Left lung (tissue), 10 donors: ENCODE data around the gene ZDHHC8. TPM values are rescaled to one million over a fixed set of nuclear protein-coding genes. Genes with fewer than 3 reads are reported as not detected.

Experiments
- ATAC-seq: fragments of 200-7000 bp; cut with Tn5 transposase; one replicate; pipeline ENCODE4 v1.9.1; 2020; ENCODE audit warnings: moderate library complexity
- DNase-seq, 4 donors: peaks; one replicate each; pipeline ENCODE4 v3.0.0-alpha.2; 2013 to 2020
- H3K27ac ChIP-seq, 2 donors: fragments of 200-600 bp; sonication (generic) in 1 of 2; one replicate each; pipeline versions ENCODE4 v1.5.0 to v1.8.0; 2020 to 2021
- H3K27me3 ChIP-seq, 2 donors: fragments of 200-600 bp; sonication (generic) in 1 of 2; one replicate each; pipeline versions ENCODE4 v1.5.0 to v1.8.0; 2020 to 2021
- H3K36me3 ChIP-seq, 2 donors: fragments of 200-600 bp; sonication (generic) in 1 of 2; one replicate each; pipeline versions ENCODE4 v1.5.0 to v1.8.0; 2020 to 2021
- H3K4me1 ChIP-seq, 2 donors: fragments of 200-600 bp; one replicate each; pipeline ENCODE4 v1.8.0; 2021
- H3K4me3 ChIP-seq, 2 donors: fragments of 200-600 bp; sonication (generic) in 1 of 2; one replicate each; pipeline versions ENCODE4 v1.5.0 to v1.8.0; 2020 to 2021; ENCODE audit warnings: mild to moderate bottlenecking in 1 of 2
- H3K9me3 ChIP-seq, 2 donors: fragments of 200-600 bp; sonication (generic) in 1 of 2; one replicate each; pipeline versions ENCODE4 v1.5.0 to v1.8.0; 2020 to 2021
- CTCF ChIP-seq, 2 donors: fragments of 200-600 bp; sonication (generic) in 1 of 2; IDR thresholded peaks; one replicate each; pipeline versions ENCODE4 v1.5.0 to v1.8.0; 2021; ENCODE audit warnings: antibody characterized with exemption in 2 of 2
- intact Hi-C, 2 donors: fragments of 100-400 bp; cut with DNase I; formaldehyde crosslinking; loops; one replicate each; pipeline versions ENCODE4 v1.11.2 to v1.14.2; 2022
- polyA plus RNA-seq, 6 donors: library from polyadenylated mRNA; unstranded; fragments of 120-200 nt; gene quantifications; one replicate each; pipeline ENCODE4 v1.2.1, GENCODE V29; 2013; ENCODE audit not compliant: insufficient read length in 6 of 6
- total RNA-seq, 2 donors: library from RNA; stranded (reverse); fragmentation: NEBNext Ultra II Directional; extraction: Animal tissue kit (Norgen Biotek cat#: 25700); gene quantifications; one replicate each; pipeline ENCODE4 v1.2.1, GENCODE V29; 2021
- donor health status: DM: no; HTN: yes; CAD: no.
- donor health status: DM: no; HTN: no; CAD: no.

ZDHHC8 gene
- total and polyA plus RNA-seq, 8 donors, result 34.4 to 81.8 (median 46.1) TPM

- ATAC-seq, result no peak
- H3K27me3 ChIP-seq, result no peaks in the 10 kb centered on the region
- H3K27ac ChIP-seq, result no peak overlapping the region
- H3K36me3 ChIP-seq, result peaks cover 0 to 100% of the 10 kb centered on the region in 2 donors
- H3K4me1 ChIP-seq, result no peaks in the 10 kb centered on the region
- intact Hi-C loops, result no loop called here
- no peak for TF ChIP-seq CTCF (IDR thresholded peaks at IDR 0.05)
- H3K9me3 ChIP-seq, result no peaks in the 10 kb centered on the region
- H3K4me3 ChIP-seq, result no peak overlapping the region
- peak in 1 of 4 donors; percentile 33 for DNase-seq
These were observed 40.8 kb upstream of the ZDHHC8 start for GRCh38 chr22:20090730-20091240.

GRCh38 chr22:20091690-20092476, 39.7 kb upstream of the ZDHHC8 start:
- Histone ChIP-seq H3K27ac (no peak overlapping the region), H3K9me3 (no peaks in the 10 kb centered on the region), H3K36me3 (peaks cover 0 to 100% of the 10 kb centered on the region in 2 donors), H3K4me1 (no peaks in the 10 kb centered on the region), H3K27me3 (no peaks in the 10 kb centered on the region), H3K4me3 (no peak overlapping the region)
- DNase-seq (peak in 1 of 4 donors; percentile 27), ATAC-seq (no peak)
- TF ChIP-seq CTCF (IDR thresholded peaks at IDR 0.05), result no peak
- intact Hi-C loops, result no loop called here

GRCh38 chr22:20092477-20092854, 39.1 kb upstream of the ZDHHC8 start:
- peak in 1 of 4 donors; percentile 20 for DNase-seq
- no peaks in the 10 kb centered on the region for H3K4me1 ChIP-seq
- peaks cover 0 to 100% of the 10 kb centered on the region in 2 donors for H3K36me3 ChIP-seq
- TF ChIP-seq CTCF (IDR thresholded peaks at IDR 0.05), result no peak
- no peak overlapping the region for H3K4me3 ChIP-seq
- H3K27ac ChIP-seq, result no peak overlapping the region
- no peaks in the 10 kb centered on the region for H3K27me3 ChIP-seq
- intact Hi-C loops, result no loop called here
- ATAC-seq, result no peak
- H3K9me3 ChIP-seq, result no peaks in the 10 kb centered on the region

DNA sequence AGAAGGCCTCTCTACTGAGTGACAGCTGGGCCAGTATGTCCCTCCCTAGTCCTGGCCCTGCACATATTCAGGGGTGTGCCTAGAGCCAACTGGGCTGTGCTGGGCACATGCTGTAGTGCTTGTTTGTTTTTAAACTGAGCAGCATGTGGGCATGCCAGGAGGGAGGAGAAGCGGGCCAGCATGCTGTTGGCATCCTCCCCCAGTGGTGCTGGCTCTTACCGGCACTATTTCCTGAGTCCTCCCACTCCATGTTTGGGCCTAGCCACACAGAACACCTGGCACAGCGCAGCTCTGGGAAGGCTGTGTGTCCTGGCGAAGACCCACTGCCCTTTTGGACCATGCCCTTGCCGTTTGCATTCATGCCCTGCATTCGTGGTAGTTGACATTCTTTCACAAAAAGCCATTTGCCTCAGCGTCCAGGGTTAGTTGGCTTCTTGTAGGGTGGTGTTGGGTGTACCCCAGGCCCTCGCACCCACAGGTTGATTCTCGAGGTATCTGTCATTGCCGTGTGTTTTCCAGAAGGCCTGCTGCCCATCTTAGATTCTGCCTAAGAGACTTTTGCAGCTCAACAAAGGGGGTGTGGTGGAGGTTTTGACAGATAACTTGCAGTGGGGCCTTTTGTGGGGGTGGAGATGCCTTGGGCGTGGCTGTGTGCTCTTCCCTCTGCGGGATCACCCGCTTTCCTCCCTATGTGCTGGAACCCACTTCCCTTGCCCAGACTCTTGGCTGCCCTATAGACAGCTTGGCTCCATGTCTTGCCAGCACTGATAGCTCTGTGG, 38.0 kb upstream of the ZDHHC8 start:
- H3K4me3 ChIP-seq, result no peak overlapping the region
- H3K4me1 ChIP-seq, result no peaks in the 10 kb centered on the region
- H3K9me3 ChIP-seq, result no peaks in the 10 kb centered on the region
- intact Hi-C loops, result no loop called here
- no peak for TF ChIP-seq CTCF (IDR thresholded peaks at IDR 0.05)
- no peaks in the 10 kb centered on the region for H3K27me3 ChIP-seq
- peaks cover 0 to 100% of the 10 kb centered on the region in 2 donors for H3K36me3 ChIP-seq
- H3K27ac ChIP-seq, result no peak overlapping the region
- peak in 2 of 4 donors; percentile 12 to 27 for DNase-seq
- ATAC-seq, result no peak
